GM13976 (cell line): ENCODE results near the gene EPHX1.

Experiments
- DNase-seq: peaks from one replicate; pipeline ENCODE4 v3.0.0; 2012; ENCODE audit warnings: low spot score
- in situ Hi-C: fragments of 300-500 bp; cut with MboI; formaldehyde crosslinking; loops from one replicate; pipeline ENCODE4 v1.12.0; 2022; ENCODE audit warnings: low sequenced_read_pairs, mixed read lengths, inconsistent platforms; ENCODE audit not compliant: unreplicated experiment
- TF ChIP-seq, protein P1 (sequence below): IDR thresholded peaks from 2 replicates; pipeline ENCODE4 v1.5.1; 2012; ENCODE audit warnings: borderline replicate concordance, mild to moderate bottlenecking; ENCODE audit not compliant: insufficient read depth; ENCODE audit errors: extremely low read depth, missing control alignments, control extremely low read depth

The EPHX1 gene

GRCh38 chr1:225849925-225850324 is 40.0 kb downstream of the EPHX1 start:
- TF ChIP-seq, protein P1, sequence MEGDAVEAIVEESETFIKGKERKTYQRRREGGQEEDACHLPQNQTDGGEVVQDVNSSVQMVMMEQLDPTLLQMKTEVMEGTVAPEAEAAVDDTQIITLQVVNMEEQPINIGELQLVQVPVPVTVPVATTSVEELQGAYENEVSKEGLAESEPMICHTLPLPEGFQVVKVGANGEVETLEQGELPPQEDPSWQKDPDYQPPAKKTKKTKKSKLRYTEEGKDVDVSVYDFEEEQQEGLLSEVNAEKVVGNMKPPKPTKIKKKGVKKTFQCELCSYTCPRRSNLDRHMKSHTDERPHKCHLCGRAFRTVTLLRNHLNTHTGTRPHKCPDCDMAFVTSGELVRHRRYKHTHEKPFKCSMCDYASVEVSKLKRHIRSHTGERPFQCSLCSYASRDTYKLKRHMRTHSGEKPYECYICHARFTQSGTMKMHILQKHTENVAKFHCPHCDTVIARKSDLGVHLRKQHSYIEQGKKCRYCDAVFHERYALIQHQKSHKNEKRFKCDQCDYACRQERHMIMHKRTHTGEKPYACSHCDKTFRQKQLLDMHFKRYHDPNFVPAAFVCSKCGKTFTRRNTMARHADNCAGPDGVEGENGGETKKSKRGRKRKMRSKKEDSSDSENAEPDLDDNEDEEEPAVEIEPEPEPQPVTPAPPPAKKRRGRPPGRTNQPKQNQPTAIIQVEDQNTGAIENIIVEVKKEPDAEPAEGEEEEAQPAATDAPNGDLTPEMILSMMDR: no peak
- no peak for DNase-seq
- in situ Hi-C loops: no loop called here

DNA sequence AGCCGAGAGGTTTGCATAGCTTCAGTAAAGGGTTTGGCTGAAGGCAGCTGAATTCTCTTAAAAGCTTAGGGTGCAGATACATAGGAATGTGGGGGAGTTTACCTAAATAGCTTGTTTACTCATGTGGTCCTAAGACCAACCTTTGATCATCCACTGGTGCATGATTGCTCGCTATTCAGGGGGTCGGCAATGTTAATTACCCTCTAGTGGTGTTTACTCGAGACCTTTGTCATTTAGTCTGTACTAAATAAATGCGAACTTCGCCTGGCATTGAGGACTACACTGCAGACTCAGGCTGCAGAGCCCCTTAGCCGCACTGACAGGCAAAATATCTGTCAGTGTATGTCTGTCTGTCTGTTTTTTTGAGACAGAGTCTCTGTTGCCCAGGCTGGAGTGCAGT is 40.4 kb downstream of the EPHX1 start:
- TF ChIP-seq, protein P1: no peak
- in situ Hi-C loops: no loop called here
- DNase-seq: no peak

DNA sequence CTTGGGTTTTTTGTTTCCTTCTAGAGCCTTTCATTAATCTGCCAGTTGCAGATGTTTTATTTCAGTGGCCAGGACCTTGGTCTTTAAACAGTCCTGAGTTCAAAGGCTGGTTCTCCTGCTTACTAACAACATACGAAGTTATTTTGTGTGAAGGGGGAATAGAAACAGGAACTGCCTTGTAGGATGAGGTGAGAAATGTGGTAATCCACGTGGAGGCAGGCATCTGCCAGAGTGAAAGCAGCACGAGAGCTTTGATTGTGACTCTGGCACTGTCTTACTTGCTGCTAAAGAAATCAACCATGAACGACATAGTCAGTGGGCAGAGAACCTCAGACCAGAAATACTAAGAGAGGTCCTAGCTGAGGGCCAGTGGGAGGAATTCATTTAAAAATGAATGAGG is 41.9 kb downstream of the EPHX1 start:
- peak; percentile 73 for DNase-seq
- TF ChIP-seq, protein P1: no peak
- in situ Hi-C loops: no loop called here

GRCh38 chr1:225852413-225853124 is 42.6 kb downstream of the EPHX1 start:
- TF ChIP-seq, protein P1: no peak
- in situ Hi-C loops: no loop called here
- no peak for DNase-seq

DNA sequence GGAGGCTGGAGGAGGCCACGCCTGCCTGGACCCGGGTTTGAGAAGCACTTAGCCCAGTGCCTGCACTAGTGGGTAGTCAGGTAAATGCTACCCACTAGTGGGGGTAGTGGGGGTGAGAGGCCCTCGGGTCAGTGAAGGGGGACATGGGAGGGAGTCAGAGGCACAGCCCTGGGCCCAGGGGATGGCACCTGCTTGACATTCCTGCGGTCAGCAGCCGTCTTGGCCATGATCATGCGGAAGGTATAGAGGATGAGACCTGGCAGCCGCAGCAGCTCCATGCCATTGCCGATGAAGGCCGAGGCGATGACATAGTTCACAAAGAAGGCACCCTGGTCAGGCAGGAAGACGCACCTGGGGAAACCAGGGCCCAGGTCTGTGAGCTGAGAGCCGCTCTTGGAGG is 43.5 kb downstream of the EPHX1 start:
- in situ Hi-C loops: no loop called here
- TF ChIP-seq, protein P1: no peak
- no peak for DNase-seq

- in situ Hi-C loops: no loop called here
- TF ChIP-seq, protein P1: no peak
- DNase-seq: no peak
These were observed 45.8 kb downstream of the EPHX1 start for GRCh38 chr1:225855503-225856300.
